ENCODE measurements around the gene HRCT1.

The HRCT1 gene

GRCh38 chr9:35944841-35945240 is 38.8 kb downstream of the HRCT1 start:
- no peak for DNase-seq (ENCODE audit: extremely low spot score)
- ChIA-PET CTCF (interaction anchor here (0.7 to 4.2 kb wide), 20 partner anchors 9 to 245 kb away, joined by 3 to 33 read pairs (median 4); partner anchors contain the start of genes CLTA, HRCT1 and OR2S2), POLR2A (no interaction called here)
- no peak for TF ChIP-seq CTCF (IDR thresholded peaks at IDR 0.05; ENCODE audit: control extremely low read depth, extremely low read depth, low read depth, missing control alignments)

GRCh38 chr9:35945341-35946018 is 39.5 kb downstream of the HRCT1 start:
- peak; percentile 85 for TF ChIP-seq CTCF (IDR thresholded peaks at IDR 0.05; ENCODE audit: control extremely low read depth, extremely low read depth, low read depth, missing control alignments)
- ChIA-PET CTCF (interaction anchor here (0.8 to 4.2 kb wide), 24 partner anchors 9 to 155 kb away, joined by 3 to 33 read pairs (median 4); partner anchors contain the start of genes HRCT1 and OR2S2), POLR2A (no interaction called here)
- DNase-seq (ENCODE audit: extremely low spot score) = peak; percentile 65

- TF ChIP-seq CTCF (IDR thresholded peaks at IDR 0.05; ENCODE audit: control extremely low read depth, extremely low read depth, low read depth, missing control alignments) = no peak
- ChIA-PET POLR2A (no interaction called here), CTCF (interaction anchor here (1.4 to 1.7 kb wide), 3 partner anchors 7 to 380 kb away, joined by 3 to 6 read pairs (median 3); no protein-coding TSS in a partner anchor)
- no peak for DNase-seq (ENCODE audit: extremely low spot score)
Observed at GRCh38 chr9:35948451-35948850, 42.4 kb downstream of the HRCT1 start.

- ChIA-PET POLR2A (no interaction called here), CTCF (interaction anchor here (1.4 to 1.7 kb wide), 3 partner anchors 8 to 380 kb away, joined by 3 to 6 read pairs (median 3); no protein-coding TSS in a partner anchor)
- no peak for TF ChIP-seq CTCF (IDR thresholded peaks at IDR 0.05; ENCODE audit: control extremely low read depth, extremely low read depth, low read depth, missing control alignments)
- no peak for DNase-seq (ENCODE audit: extremely low spot score)
Observed at GRCh38 chr9:35948901-35949318, 42.9 kb downstream of the HRCT1 start.

- CTCF ChIA-PET = interaction anchor here (1.0 to 2.2 kb wide), 5 partner anchors 9 to 71 kb away, joined by 3 to 16 read pairs (median 4); no protein-coding TSS in a partner anchor
- no peak for TF ChIP-seq CTCF (IDR thresholded peaks at IDR 0.05; ENCODE audit: control extremely low read depth, extremely low read depth, low read depth, missing control alignments)
- POLR2A ChIA-PET = no interaction called here
- no peak for DNase-seq (ENCODE audit: extremely low spot score)
Observed at GRCh38 chr9:35951736-35952135, 45.7 kb downstream of the HRCT1 start.

GRCh38 chr9:35952526-35953191 is 46.7 kb downstream of the HRCT1 start:
- ChIA-PET CTCF (interaction anchor here (1.0 to 2.2 kb wide), 7 partner anchors 9 to 70 kb away, joined by 3 to 16 read pairs (median 4); no protein-coding TSS in a partner anchor), POLR2A (no interaction called here)
- no peak for DNase-seq (ENCODE audit: extremely low spot score)
- no peak for TF ChIP-seq CTCF (IDR thresholded peaks at IDR 0.05; ENCODE audit: control extremely low read depth, extremely low read depth, low read depth, missing control alignments)
